ENCODE measurements around the gene CCDC83.
"Not testable (repeated sequence)": the region's sequence is repeated elsewhere in the genome, so short reads cannot be mapped to it uniquely, and the experiment has no call there.

The CCDC83 gene

GRCh38 chr11:85946221-85946620 is 91.0 kb downstream of the CCDC83 start:
- no peak for DNase-seq

GRCh38 chr11:85947431-85948272 is 92.5 kb downstream of the CCDC83 start:
- DNase-seq: no peak

DNA sequence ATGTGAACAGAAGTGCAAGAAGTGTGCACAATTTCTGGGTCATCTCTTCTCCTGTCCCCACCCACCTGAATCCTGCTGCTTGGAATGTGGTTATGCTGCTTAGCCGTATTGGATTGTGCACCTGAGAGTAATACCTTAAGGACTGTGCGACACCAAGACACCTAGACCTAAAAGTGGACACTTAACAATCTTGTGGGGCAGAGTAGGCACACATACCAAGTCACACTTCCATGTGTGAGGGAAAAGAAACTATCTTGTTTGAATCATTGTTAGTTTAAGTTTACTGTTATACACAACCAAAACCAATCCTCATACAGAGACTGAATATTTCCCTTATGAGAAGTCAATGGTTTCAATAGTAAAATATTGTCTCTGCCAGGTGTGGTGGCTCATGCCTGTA is 93.7 kb downstream of the CCDC83 start:
- DNase-seq: no peak

GRCh38 chr11:85949798-85950197 is 94.6 kb downstream of the CCDC83 start:
- DNase-seq: no peak

DNA sequence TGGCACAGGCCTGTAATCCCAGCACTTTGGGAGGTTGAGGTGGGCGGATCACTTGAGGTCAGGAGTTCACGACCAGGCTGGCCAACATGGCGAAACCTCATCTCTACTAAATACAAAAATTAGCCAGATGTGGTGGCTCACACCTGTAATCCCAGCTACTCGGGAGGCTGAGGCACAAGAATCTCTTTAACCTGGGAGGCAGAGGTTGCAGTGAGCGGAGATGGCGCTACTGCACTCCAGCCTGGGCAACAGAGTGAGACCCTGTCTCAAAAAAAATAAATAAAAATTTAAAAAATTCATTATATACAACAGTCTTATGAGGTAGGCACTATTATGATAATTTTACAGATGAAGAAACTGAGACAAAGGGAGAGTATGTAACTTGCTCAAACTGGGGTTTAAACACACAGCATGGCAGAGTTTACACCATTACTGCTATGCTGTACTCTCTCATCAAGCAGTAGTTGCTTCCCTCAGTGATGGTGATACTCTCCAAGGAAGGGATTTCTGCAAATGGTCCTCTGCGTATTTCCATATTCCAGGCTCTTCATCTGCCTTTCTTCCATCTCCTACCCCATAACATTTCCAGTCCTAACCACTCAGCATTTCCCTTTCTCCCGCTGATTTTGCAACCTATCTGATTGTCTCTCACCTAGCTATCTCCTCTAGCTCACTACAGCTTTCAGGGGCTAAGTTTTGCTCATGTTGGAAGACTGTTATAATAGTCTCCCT is 95.3 kb downstream of the CCDC83 start:
- DNase-seq: no peak

DNA sequence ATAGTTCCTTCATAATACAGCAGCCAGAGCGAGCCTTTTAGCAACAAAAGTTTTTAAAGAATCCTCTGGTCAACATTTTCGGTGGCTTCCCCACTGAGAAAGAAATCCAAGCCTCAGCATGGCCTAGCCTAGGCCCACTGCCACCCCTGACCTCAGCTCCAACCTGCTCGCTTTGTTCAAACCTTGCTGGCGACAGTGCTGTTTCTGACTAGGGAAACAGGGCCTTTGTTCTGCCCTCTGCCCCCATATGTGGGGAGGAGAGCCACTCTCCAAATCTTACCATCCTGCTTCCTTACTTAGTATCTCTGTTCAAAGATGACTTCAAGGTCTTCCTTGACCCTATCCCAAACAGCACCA is 95.8 kb downstream of the CCDC83 start:
- DNase-seq: no peak

- no peak for DNase-seq
These were observed 96.4 kb downstream of the CCDC83 start for GRCh38 chr11:85951428-85952107.

GRCh38 chr11:85952108-85952485 is 96.9 kb downstream of the CCDC83 start:
- not testable (repeated sequence) for DNase-seq

- no peak for DNase-seq
These were observed 98.4 kb downstream of the CCDC83 start for GRCh38 chr11:85953491-85954143.

DNA sequence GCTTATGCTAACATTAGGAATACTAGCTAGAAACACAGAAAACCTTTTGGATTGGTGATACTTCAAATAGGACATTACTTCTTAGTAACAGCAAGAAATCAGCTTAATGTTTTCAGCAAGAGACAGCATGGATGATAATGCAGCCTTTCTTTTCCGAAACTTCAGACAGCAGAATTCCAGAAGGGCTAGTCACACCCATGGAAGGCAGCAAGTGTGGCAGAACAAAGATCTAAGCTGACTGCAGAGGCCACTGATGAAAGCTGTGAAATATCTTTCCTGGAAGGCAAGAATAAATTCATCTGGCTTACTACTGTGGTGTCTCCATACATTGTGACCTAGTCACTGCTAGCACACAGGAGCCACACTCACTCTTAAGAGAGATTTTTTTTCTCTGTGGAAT is 100.3 kb downstream of the CCDC83 start:
- no peak for DNase-seq

GRCh38 chr11:85960678-85961077 is 105.5 kb downstream of the CCDC83 start:
- no peak for DNase-seq

DNA sequence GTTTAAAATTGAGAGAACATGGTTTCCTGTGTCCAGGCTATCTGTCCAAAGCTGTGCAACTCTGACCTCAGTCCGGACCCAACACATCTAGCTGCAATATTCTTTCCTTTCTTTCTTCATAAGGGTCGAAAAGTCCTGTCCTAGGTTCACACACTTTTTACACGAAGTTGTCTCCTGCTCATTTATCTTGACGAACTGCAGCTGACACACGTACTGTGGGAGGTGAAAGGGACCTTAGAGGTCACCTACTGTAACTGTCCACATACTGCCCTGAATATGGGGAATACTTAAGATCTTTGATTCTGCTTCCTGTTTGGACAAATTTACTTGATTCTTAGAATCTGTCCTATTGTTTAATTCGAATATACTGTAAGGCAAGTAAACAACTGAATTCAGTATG is 105.9 kb downstream of the CCDC83 start:
- DNase-seq: no peak

DNA sequence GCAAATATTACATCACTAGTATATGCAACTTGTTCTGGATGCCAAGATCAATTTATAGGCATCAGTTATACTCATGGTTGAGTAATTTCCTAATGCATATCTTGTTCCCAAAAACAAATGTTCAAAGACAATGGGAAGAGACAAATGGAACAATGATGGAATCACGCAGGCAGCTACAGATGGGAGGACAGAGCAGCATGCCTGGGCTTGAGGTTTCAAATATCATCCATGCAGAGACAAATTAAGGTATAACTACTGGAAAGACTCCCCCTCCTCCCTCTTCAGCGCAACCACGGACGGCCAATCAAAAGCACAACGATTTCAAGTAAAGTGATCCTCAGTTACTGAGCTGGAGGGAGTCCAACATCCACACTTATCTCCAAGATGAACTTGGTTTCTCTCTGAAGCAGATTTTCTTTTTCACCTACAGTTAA is 106.8 kb downstream of the CCDC83 start:
- DNase-seq: peak; percentile 47

GRCh38 chr11:85965202-85965601 is 110.0 kb downstream of the CCDC83 start:
- no peak for DNase-seq

GRCh38 chr11:85967457-85967856 is 112.3 kb downstream of the CCDC83 start:
- no peak for DNase-seq

All from NCI-H345 (cell line).